ENCODE measurements around the gene GSK3B.

GSK3B gene

GRCh38 chr3:119817583-119818363 is 276.5 kb downstream of the GSK3B start:
- no peak for DNase-seq (ENCODE audit: low spot score)

- DNase-seq (ENCODE audit: low spot score): no peak
These were observed 277.2 kb downstream of the GSK3B start for GRCh38 chr3:119817071-119817470.

- DNase-seq (ENCODE audit: low spot score): no peak
These were observed 278.5 kb downstream of the GSK3B start for GRCh38 chr3:119815716-119816115.

- no peak for DNase-seq (ENCODE audit: low spot score)
These were observed 281.7 kb downstream of the GSK3B start for GRCh38 chr3:119812491-119813058.

- no peak for DNase-seq (ENCODE audit: low spot score)
These were observed 284.2 kb downstream of the GSK3B start for GRCh38 chr3:119810018-119810435.

GRCh38 chr3:119809249-119810017 is 284.8 kb downstream of the GSK3B start:
- DNase-seq (ENCODE audit: low spot score): no peak

GRCh38 chr3:119808843-119809242 is 285.4 kb downstream of the GSK3B start:
- no peak for DNase-seq (ENCODE audit: low spot score)

- no peak for DNase-seq (ENCODE audit: low spot score)
These were observed 286.0 kb downstream of the GSK3B start for GRCh38 chr3:119808244-119808643.

- DNase-seq (ENCODE audit: low spot score): no peak
These were observed 293.4 kb downstream of the GSK3B start for GRCh38 chr3:119800844-119801243.

- DNase-seq (ENCODE audit: low spot score): no peak
These were observed 297.5 kb downstream of the GSK3B start for GRCh38 chr3:119796785-119797184.

GRCh38 chr3:119796368-119796767 is 297.9 kb downstream of the GSK3B start:
- no peak for DNase-seq (ENCODE audit: low spot score)

GRCh38 chr3:119795849-119796248 is 298.4 kb downstream of the GSK3B start:
- DNase-seq (ENCODE audit: low spot score): no peak

GRCh38 chr3:119794971-119795612 is 299.2 kb downstream of the GSK3B start:
- DNase-seq (ENCODE audit: low spot score): no peak

GRCh38 chr3:119794401-119794800 is 299.8 kb downstream of the GSK3B start:
- DNase-seq (ENCODE audit: low spot score): no peak

- no peak for DNase-seq (ENCODE audit: low spot score)
These were observed 302.0 kb downstream of the GSK3B start for GRCh38 chr3:119792270-119792669.

GRCh38 chr3:119790369-119790768 is 303.9 kb downstream of the GSK3B start:
- DNase-seq (ENCODE audit: low spot score): no peak

- no peak for DNase-seq (ENCODE audit: low spot score)
These were observed 307.8 kb downstream of the GSK3B start for GRCh38 chr3:119786409-119786808.

- no peak for DNase-seq (ENCODE audit: low spot score)
These were observed 310.4 kb downstream of the GSK3B start for GRCh38 chr3:119783883-119784282.

- no peak for DNase-seq (ENCODE audit: low spot score)
These were observed 311.0 kb downstream of the GSK3B start for GRCh38 chr3:119783255-119783654.

GRCh38 chr3:119782460-119782859 is 311.8 kb downstream of the GSK3B start:
- DNase-seq (ENCODE audit: low spot score): no peak

GRCh38 chr3:119781330-119782198 is 312.7 kb downstream of the GSK3B start, which contains the start of gene NR1I2:
Gene NR1I2 (plus strand): TSS chr3:119782101.
- DNase-seq (ENCODE audit: low spot score): no peak
